ENCODE results near the gene UBXN1. TPM values are rescaled to one million over a fixed set of nuclear protein-coding genes. Genes with fewer than 3 reads are reported as not detected.

UBXN1 gene
- total RNA-seq, 4 donors from 2014 or later, result 120 to 184 (median 149) TPM

DNA sequence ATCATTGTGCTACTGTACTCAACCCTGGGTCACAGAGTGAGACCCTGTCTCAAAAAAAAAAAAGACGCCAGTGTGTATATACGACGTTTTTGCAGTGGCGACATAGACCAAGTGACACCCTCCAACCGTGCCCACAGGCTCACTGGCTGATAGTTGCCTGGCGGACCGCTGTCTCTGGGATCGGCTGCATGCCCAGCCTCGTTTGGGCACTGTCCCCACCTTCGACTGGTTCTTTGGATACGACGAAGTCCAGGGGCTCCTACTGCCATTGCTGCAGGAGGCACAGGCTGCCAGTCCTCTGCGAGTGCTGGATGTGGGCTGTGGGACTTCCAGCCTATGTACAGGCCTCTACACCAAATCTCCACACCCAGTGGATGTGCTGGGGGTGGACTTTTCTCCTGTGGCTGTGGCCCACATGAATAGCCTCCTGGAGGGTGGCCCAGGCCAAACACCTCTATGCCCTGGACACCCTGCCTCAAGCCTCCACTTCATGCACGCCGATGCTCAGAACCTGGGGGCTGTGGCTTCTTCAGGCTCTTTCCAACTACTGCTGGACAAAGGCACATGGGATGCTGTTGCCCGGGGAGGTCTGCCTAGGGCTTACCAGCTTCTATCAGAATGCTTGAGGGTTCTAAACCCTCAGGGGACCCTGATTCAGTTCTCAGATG, 12.5 kb downstream of the UBXN1 start:
- WGBS, 2 donors, result 47 to 56% methylated on average over 12 to 15 of the region's 16 CpGs
- TF ChIP-seq, protein P1, sequence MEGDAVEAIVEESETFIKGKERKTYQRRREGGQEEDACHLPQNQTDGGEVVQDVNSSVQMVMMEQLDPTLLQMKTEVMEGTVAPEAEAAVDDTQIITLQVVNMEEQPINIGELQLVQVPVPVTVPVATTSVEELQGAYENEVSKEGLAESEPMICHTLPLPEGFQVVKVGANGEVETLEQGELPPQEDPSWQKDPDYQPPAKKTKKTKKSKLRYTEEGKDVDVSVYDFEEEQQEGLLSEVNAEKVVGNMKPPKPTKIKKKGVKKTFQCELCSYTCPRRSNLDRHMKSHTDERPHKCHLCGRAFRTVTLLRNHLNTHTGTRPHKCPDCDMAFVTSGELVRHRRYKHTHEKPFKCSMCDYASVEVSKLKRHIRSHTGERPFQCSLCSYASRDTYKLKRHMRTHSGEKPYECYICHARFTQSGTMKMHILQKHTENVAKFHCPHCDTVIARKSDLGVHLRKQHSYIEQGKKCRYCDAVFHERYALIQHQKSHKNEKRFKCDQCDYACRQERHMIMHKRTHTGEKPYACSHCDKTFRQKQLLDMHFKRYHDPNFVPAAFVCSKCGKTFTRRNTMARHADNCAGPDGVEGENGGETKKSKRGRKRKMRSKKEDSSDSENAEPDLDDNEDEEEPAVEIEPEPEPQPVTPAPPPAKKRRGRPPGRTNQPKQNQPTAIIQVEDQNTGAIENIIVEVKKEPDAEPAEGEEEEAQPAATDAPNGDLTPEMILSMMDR (IDR thresholded peaks at IDR 0.05), result no peak
- no peak for TF ChIP-seq POLR2A (IDR thresholded peaks at IDR 0.05)
- no peak for DNase-seq
- Histone ChIP-seq H3K27me3 (no peaks in the 10 kb centered on the region), H3K36me3 (no peaks in the 10 kb centered on the region), H3K27ac (peak overlapping the region; percentile 56 to 79 (median 77)), H3K9me3 (no peaks in the 10 kb centered on the region), H3K4me1 (peaks cover 15 to 23% of the 10 kb centered on the region in 2 donors), H3K4me3 (replicated peaks in 1 of 3) (peak overlapping the region; percentile 61 to 93 (median 63))
- intact Hi-C loops (cut with DNase I), result no loop called here

DNA sequence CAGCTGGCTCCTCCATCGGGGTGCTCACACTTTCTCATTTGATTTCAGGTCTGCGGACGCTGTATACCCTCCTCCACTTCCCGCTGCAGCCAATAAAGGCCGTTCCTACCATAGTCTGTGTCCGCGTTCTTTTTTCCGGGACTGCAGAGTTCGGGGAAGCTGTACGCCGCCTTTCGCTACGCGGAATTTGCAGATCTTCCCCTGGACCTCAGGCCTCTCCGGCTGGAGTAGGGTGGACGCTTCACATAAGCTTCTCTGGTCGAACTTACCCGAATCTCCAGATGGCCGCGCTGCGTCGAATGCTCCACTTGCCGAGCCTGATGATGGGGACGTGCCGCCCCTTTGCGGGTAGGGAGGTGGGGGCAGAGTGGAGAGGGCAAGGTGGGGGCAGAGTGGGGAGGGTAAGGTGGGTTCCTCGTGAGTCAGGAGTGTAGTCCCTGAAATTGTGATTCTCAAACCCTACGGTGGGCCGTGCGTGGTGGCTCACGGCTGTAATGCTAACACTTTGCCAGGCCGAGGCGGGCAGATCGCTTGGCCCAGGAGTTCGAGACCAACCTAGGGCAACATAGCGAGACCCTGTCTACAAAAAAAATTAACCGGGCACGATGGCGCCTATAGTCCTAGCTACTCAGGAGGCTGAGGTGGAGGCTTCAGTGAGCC, 13.1 kb downstream of the UBXN1 start:
- 3 to 4% methylated on average over 31 to 36 of the region's 39 CpGs for WGBS, 2 donors
- Histone ChIP-seq H3K9me3 (no peaks in the 10 kb centered on the region), H3K4me1 (peaks cover 13 to 20% of the 10 kb centered on the region in 2 donors), H3K4me3 (replicated peaks in 1 of 3) (peak overlapping the region; percentile 61 to 93 (median 63)), H3K27ac (peak overlapping the region; percentile 56 to 79 (median 77)), H3K27me3 (no peaks in the 10 kb centered on the region), H3K36me3 (no peaks in the 10 kb centered on the region)
- TF ChIP-seq, protein P1 (IDR thresholded peaks at IDR 0.05), result no peak
- no peak for TF ChIP-seq POLR2A (IDR thresholded peaks at IDR 0.05)
- intact Hi-C loops (cut with DNase I), result no loop called here
- peak; percentile 67 for DNase-seq

DNA sequence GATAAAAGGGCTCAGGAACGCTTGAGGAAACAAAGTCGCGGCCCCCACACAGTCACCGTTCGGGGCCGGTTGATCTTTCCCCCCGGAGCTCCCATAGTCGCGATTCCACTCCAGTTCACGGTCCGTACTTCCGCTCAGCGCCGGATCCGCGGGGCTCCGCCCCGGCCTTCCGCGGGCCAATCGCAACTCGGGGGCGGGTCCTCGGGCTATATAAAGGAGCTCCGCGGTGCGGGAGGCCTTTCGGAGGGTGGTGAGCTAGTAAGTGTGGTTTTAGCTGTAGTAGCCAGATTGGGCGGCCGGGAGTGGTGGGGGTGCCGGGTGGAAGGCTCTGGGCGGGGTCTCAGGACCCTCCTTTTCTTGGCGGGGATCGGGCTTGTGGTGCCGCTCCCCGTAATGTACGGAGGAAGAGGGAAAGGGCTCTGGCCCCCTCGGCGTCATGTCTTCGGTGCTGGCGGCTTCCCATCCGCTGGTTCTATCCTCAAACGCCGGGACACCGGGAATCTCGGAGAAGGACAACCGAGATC, 13.7 kb downstream of the UBXN1 start, which contains the start of the genes C11orf98 and CSKMT:
TSS of gene C11orf98 (minus strand) at position 136 of the 524 bp plus-strand sequence. CDS start at position 95, 41 bp downstream.
TSS of gene CSKMT (plus strand) at position 238 of the 524 bp plus-strand sequence. CDS start 568 bp downstream, outside the sequence.
- H3K27me3 ChIP-seq, result no peaks in the 10 kb centered on the region
- no peaks in the 10 kb centered on the region for H3K36me3 ChIP-seq
- H3K4me3 ChIP-seq (replicated peaks in 1 of 3), result peak within 1 kb of the TSS; percentile 63 to 93 (median 82)
- peak within 1 kb of the TSS; percentile 63 to 79 (median 77) for H3K27ac ChIP-seq
- peaks cover 10 to 16% of the 10 kb centered on the region in 2 donors for H3K4me1 ChIP-seq
- intact Hi-C loops (cut with DNase I), result no loop called here
- no peaks in the 10 kb centered on the region for H3K9me3 ChIP-seq
- peak; percentile 94 to 95 for DNase-seq
- TF ChIP-seq POLR2A (IDR thresholded peaks at IDR 0.05), result peak; percentile 89 to 99
- TF ChIP-seq, protein P1 (IDR thresholded peaks at IDR 0.05), result no peak
- 0 to 2% methylated on average over 5 to 10 of the region's 47 CpGs for WGBS, 2 donors

DNA sequence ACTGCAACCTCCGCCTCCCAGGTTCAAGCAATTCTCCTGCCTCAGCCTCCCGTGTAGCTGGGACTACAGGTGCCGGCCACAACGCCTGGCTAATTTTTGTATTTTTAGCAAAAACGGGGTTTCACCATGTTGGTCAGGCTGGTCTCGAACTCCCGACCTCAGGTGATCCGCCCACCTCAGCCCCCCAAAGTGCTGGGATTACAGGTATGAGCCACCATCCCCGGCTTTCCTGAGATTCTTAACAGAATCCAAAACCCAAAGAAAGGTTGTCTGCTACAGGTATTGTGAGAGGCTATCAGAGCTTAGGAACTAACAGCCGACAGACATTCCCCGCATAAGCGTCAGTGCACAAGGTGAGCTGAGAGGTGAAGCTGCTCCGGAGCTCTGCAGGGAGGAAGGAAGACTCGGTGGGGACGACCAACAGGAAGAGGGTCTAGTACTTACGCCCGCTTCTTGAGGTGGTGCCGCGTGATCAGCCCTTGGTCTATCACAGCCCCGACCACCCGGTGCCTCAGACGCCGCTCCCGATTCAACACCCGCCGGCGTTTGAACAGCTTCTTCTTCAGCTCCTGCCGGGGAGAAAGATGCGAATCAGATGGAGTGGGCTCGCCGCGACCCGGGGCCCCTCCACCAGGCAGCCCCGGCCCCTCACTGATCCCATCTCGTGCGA, 14.3 kb downstream of the UBXN1 start:
- Histone ChIP-seq H3K27ac (peak overlapping the region; percentile 63 to 79 (median 77)), H3K36me3 (no peaks in the 10 kb centered on the region), H3K9me3 (no peaks in the 10 kb centered on the region), H3K27me3 (no peaks in the 10 kb centered on the region), H3K4me3 (replicated peaks in 1 of 3) (peak overlapping the region; percentile 63 to 93 (median 82)), H3K4me1 (peaks cover 10 to 16% of the 10 kb centered on the region in 2 donors)
- intact Hi-C loops (cut with DNase I), result no loop called here
- WGBS, 2 donors, result 3 to 7% methylated on average over 14 to 27 of the region's 36 CpGs
- DNase-seq, result peak; percentile 61 to 64
- TF ChIP-seq, protein P1 (IDR thresholded peaks at IDR 0.05), result no peak
- TF ChIP-seq POLR2A (IDR thresholded peaks at IDR 0.05), result no peak

Measured in thyroid gland (tissue), 4 donors.